Measurements from ENCODE around the gene CCDC188. TPM values are rescaled to one million over a fixed set of nuclear protein-coding genes. Genes with fewer than 3 reads are reported as not detected.

CCDC188 gene
- total RNA-seq, 1 experiment from 2014 or later, result not detected

GRCh38 chr22:20197407-20198030, 46.7 kb upstream of the CCDC188 start:
- ChIA-PET CTCF (interaction anchor here (0.6 kb wide), 1 partner anchor 8 kb away, joined by 5 read pairs; no protein-coding TSS in a partner anchor), POLR2A (no interaction called here)
- H3K4me3 ChIP-seq (ENCODE audit: low read depth in 2 of 2, low read length in 2 of 2), result no peak overlapping the region
- ATAC-seq (no peak), DNase-seq (ENCODE audit: low read depth, low spot score) (no peak)
- H3K27me3 ChIP-seq (ENCODE audit: control insufficient read depth, insufficient read depth, low read length), result no peaks in the 10 kb centered on the region
- H3K36me3 ChIP-seq (ENCODE audit: control insufficient read depth, insufficient read depth, low read length), result no peaks in the 10 kb centered on the region
- H3K9me3 ChIP-seq (ENCODE audit: control insufficient read depth, insufficient read depth, low read depth, low read length), result no peaks in the 10 kb centered on the region
- no TSS peak for BruUV-seq (replicated peaks)
- in situ Hi-C loops (cut with HindIII; ENCODE audit: low pct_unique_long_range_greater_than_20kb, low sequenced_read_pairs) (no loop called here), intact Hi-C loops (cut with micrococcal nuclease; ENCODE audit: unreplicated experiment) (no loop called here)
- H3K27ac ChIP-seq (ENCODE audit: low read length), result no peak overlapping the region
- no peak for TF ChIP-seq TCF7L2 (IDR thresholded peaks at IDR 0.05; ENCODE audit: low read depth, low read length)
- no peak for TF ChIP-seq SIN3A (IDR thresholded peaks at IDR 0.05; ENCODE audit: borderline replicate concordance, insufficient read depth, low read depth, low read length)
- TF ChIP-seq CTCF (IDR thresholded peaks at IDR 0.05), result no peak
- TF ChIP-seq REST (IDR thresholded peaks at IDR 0.05; ENCODE audit: insufficient read depth in 1 of 2, low read depth in 2 of 2, low read length in 1 of 2), result no peak
- TF ChIP-seq POLR2AphosphoS5 (IDR thresholded peaks at IDR 0.05; ENCODE audit: low read depth, low read length), result no peak
- H3K4me1 ChIP-seq (ENCODE audit: control insufficient read depth, insufficient read depth, low read length), result no peaks in the 10 kb centered on the region

- TF ChIP-seq POLR2AphosphoS5 (IDR thresholded peaks at IDR 0.05; ENCODE audit: low read depth, low read length) (no peak), TCF7L2 (IDR thresholded peaks at IDR 0.05; ENCODE audit: low read depth, low read length) (no peak), SIN3A (IDR thresholded peaks at IDR 0.05; ENCODE audit: borderline replicate concordance, insufficient read depth, low read depth, low read length) (no peak), REST (IDR thresholded peaks at IDR 0.05; ENCODE audit: insufficient read depth in 1 of 2, low read depth in 2 of 2, low read length in 1 of 2) (no peak), CTCF (IDR thresholded peaks at IDR 0.05) (no peak)
- intact Hi-C loops (cut with micrococcal nuclease; ENCODE audit: unreplicated experiment), result no loop called here
- no TSS peak for BruUV-seq (replicated peaks)
Observed at GRCh38 chr22:20196094-20196842, 45.4 kb upstream of the CCDC188 start.

More at GRCh38 chr22:20196094-20196842, 45.4 kb upstream of the CCDC188 start:
- Histone ChIP-seq H3K27me3 (ENCODE audit: control insufficient read depth, insufficient read depth, low read length) (no peaks in the 10 kb centered on the region), H3K4me3 (ENCODE audit: low read depth in 2 of 2, low read length in 2 of 2) (no peak overlapping the region), H3K36me3 (ENCODE audit: control insufficient read depth, insufficient read depth, low read length) (no peaks in the 10 kb centered on the region), H3K27ac (ENCODE audit: low read length) (no peak overlapping the region), H3K9me3 (ENCODE audit: control insufficient read depth, insufficient read depth, low read depth, low read length) (no peaks in the 10 kb centered on the region), H3K4me1 (ENCODE audit: control insufficient read depth, insufficient read depth, low read length) (no peaks in the 10 kb centered on the region)
- ChIA-PET CTCF (no interaction called here), POLR2A (no interaction called here)
- ATAC-seq, result no peak
- in situ Hi-C loops (cut with HindIII; ENCODE audit: low pct_unique_long_range_greater_than_20kb, low sequenced_read_pairs), result no loop called here
- DNase-seq (ENCODE audit: low read depth, low spot score), result no peak
